ENCODE data around the gene PLEKHO1.

DNA sequence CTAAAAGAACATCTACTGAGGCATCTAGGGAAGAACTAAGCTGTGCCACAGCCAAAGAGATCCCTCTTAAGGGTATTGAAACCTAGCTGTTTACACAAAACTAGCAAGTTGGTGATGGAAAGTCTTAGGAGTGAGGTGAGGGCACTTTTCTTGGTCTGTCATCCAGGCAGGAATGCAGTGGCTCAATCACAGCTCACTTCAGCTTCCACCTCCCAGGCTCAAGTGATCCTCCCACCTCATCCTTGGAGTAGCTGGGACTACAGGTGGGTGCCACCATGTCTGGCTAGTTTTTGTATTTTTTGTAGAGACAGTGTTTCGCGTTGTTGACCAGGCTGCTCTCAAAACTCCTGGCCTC is 2.4 kb downstream of the PLEKHO1 start:
- TF ChIP-seq ZNF146 (tag by site-specific recombination; IDR thresholded peaks at IDR 0.05) = no peak
- TF ChIP-seq ZNF830 (tag by site-specific recombination; IDR thresholded peaks at IDR 0.05; ENCODE audit: low read depth) = no peak
- TF ChIP-seq, protein P1, sequence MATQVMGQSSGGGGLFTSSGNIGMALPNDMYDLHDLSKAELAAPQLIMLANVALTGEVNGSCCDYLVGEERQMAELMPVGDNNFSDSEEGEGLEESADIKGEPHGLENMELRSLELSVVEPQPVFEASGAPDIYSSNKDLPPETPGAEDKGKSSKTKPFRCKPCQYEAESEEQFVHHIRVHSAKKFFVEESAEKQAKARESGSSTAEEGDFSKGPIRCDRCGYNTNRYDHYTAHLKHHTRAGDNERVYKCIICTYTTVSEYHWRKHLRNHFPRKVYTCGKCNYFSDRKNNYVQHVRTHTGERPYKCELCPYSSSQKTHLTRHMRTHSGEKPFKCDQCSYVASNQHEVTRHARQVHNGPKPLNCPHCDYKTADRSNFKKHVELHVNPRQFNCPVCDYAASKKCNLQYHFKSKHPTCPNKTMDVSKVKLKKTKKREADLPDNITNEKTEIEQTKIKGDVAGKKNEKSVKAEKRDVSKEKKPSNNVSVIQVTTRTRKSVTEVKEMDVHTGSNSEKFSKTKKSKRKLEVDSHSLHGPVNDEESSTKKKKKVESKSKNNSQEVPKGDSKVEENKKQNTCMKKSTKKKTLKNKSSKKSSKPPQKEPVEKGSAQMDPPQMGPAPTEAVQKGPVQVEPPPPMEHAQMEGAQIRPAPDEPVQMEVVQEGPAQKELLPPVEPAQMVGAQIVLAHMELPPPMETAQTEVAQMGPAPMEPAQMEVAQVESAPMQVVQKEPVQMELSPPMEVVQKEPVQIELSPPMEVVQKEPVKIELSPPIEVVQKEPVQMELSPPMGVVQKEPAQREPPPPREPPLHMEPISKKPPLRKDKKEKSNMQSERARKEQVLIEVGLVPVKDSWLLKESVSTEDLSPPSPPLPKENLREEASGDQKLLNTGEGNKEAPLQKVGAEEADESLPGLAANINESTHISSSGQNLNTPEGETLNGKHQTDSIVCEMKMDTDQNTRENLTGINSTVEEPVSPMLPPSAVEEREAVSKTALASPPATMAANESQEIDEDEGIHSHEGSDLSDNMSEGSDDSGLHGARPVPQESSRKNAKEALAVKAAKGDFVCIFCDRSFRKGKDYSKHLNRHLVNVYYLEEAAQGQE (tag by site-specific recombination; IDR thresholded peaks at IDR 0.05) = no peak
- TF ChIP-seq ZNF501 (tag by site-specific recombination; IDR thresholded peaks at IDR 0.05) = no peak
- TF ChIP-seq ZNF112 (tag by site-specific recombination; IDR thresholded peaks at IDR 0.05) = no peak

Measured in HEK293 (cell line).